Neural cell (in vitro differentiated cells): Measurements from ENCODE around the gene MAST4.

Experiments
- EP300 ChIP-seq: fragments of 450-650 bp; conservative IDR thresholded peaks from 2 replicates; pipeline ENCODE4 v1.6.1; 2014; ENCODE audit warnings: antibody characterized with exemption, mild to moderate bottlenecking, moderate library complexity; ENCODE audit not compliant: poor library complexity, severe bottlenecking
- EZH2 ChIP-seq: fragments of 200-600, 300-800 bp; shearing (Covaris generic), sonication (generic); IDR thresholded peaks from 2 replicates; pipeline ENCODE4 v1.6.1; 2014; ENCODE audit warnings: antibody characterized with exemption, low read length, borderline replicate concordance, mild to moderate bottlenecking; ENCODE audit not compliant: insufficient read depth, poor library complexity, severe bottlenecking
- SMC3 ChIP-seq: fragments of 450-650 bp; conservative IDR thresholded peaks from 2 replicates; pipeline ENCODE4 v1.6.1; 2014; ENCODE audit warnings: antibody characterized with exemption, mild to moderate bottlenecking, moderate library complexity; ENCODE audit not compliant: poor library complexity
- TAF1 ChIP-seq: IDR thresholded peaks from 2 replicates; pipeline ENCODE4 v1.6.1; 2012; ENCODE audit warnings: low read depth
- TF ChIP-seq, protein P1 (sequence below): fragments of 450-650 bp; IDR thresholded peaks from 2 replicates; pipeline ENCODE4 v1.5.1; 2014; ENCODE audit warnings: antibody characterized with exemption, mild to moderate bottlenecking, moderate library complexity; ENCODE audit not compliant: poor library complexity, severe bottlenecking
- TF ChIP-seq, protein P2 (sequence below): IDR thresholded peaks from 2 replicates; pipeline ENCODE4 v1.6.1; 2012; ENCODE audit warnings: borderline replicate concordance

DNA sequence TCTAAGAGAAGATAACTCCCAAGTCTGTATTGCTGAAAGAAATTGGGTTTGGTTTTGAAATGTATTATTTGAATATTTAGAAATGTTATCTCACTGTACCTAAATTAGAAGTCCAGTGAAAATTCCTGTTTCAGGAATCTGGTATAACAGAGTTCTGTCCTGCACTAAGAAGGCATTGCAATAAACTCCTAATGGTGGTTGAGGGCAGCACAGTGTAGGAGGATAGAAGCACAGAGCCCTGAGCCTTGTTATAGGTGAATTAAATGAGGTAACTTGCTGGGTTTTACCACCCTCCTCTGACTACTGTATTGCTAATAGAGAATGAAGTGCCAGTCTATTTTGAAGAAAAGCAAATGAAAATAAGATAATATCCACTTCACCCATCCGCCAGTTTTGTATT, 457.0 kb downstream of the MAST4 start:
- TF ChIP-seq, protein P1, sequence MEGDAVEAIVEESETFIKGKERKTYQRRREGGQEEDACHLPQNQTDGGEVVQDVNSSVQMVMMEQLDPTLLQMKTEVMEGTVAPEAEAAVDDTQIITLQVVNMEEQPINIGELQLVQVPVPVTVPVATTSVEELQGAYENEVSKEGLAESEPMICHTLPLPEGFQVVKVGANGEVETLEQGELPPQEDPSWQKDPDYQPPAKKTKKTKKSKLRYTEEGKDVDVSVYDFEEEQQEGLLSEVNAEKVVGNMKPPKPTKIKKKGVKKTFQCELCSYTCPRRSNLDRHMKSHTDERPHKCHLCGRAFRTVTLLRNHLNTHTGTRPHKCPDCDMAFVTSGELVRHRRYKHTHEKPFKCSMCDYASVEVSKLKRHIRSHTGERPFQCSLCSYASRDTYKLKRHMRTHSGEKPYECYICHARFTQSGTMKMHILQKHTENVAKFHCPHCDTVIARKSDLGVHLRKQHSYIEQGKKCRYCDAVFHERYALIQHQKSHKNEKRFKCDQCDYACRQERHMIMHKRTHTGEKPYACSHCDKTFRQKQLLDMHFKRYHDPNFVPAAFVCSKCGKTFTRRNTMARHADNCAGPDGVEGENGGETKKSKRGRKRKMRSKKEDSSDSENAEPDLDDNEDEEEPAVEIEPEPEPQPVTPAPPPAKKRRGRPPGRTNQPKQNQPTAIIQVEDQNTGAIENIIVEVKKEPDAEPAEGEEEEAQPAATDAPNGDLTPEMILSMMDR, result no peak
- no peak for TF ChIP-seq TAF1
- TF ChIP-seq, protein P2, sequence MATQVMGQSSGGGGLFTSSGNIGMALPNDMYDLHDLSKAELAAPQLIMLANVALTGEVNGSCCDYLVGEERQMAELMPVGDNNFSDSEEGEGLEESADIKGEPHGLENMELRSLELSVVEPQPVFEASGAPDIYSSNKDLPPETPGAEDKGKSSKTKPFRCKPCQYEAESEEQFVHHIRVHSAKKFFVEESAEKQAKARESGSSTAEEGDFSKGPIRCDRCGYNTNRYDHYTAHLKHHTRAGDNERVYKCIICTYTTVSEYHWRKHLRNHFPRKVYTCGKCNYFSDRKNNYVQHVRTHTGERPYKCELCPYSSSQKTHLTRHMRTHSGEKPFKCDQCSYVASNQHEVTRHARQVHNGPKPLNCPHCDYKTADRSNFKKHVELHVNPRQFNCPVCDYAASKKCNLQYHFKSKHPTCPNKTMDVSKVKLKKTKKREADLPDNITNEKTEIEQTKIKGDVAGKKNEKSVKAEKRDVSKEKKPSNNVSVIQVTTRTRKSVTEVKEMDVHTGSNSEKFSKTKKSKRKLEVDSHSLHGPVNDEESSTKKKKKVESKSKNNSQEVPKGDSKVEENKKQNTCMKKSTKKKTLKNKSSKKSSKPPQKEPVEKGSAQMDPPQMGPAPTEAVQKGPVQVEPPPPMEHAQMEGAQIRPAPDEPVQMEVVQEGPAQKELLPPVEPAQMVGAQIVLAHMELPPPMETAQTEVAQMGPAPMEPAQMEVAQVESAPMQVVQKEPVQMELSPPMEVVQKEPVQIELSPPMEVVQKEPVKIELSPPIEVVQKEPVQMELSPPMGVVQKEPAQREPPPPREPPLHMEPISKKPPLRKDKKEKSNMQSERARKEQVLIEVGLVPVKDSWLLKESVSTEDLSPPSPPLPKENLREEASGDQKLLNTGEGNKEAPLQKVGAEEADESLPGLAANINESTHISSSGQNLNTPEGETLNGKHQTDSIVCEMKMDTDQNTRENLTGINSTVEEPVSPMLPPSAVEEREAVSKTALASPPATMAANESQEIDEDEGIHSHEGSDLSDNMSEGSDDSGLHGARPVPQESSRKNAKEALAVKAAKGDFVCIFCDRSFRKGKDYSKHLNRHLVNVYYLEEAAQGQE, result no peak
- TF ChIP-seq EP300, result no peak
- TF ChIP-seq SMC3, result no peak
- TF ChIP-seq EZH2, result no peak
